DMS79 treated with DMSO at 0.1 percent for 48 hours (cell line): ENCODE measurements around the gene NACC2.
A peak's percentile ranks its signal among the peaks of the same experiment; 100 is the strongest.

ENCODE experiments used
- DNase-seq: peaks from one replicate; lab custom pipeline; 2025; lab: John Stamatoyannopoulos, UW

NACC2 gene

DNA sequence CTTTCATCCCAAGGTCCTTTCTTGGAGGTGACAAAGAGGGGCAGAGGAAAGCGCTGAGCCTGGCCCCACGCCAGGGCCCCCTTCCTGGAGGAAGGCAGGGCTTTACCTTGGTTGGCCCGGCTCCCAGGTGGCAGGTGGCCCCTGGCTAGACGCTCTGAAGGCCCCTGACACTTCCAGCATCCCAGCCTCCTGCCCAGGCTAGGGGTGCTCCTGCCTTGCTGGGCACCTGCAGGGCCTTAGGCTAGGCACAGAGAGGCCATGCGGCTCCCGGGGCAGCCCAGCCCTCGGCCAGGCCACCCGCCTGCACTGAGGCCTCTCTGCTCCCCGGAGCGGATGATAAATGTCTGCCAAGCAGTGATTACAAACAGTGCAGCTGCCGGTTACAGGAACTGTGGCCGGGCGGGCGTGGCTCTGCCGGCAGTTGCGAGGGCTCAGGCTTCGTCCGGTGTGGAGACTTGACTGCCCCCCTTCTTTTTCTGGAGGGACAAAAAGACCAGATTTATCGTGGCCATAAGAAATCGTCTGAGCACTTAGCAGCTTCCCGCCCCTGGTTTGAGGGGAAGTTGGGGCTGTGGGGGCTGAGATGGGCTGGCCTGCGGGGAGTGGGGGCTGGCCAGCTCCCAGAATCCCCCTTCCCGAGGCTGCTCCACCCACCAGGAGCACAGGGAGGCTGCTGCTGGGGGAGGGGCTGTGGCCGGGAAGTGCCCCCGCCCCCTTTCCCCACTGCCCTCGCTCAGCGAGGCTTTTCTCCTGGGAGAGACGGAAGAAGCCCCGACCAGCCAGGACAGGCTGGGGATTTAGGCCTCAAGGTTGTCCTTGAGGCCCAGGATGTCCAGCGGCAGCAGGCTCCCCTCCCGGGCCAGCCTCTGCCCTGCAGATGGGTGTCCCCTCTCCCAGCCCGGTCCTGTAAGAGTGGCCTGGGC, 102.3 kb downstream of the NACC2 start:
- DNase-seq: peak; percentile 74

GRCh38 chr9:135991771-135992170, 103.3 kb downstream of the NACC2 start:
- peak; percentile 36 for DNase-seq

DNA sequence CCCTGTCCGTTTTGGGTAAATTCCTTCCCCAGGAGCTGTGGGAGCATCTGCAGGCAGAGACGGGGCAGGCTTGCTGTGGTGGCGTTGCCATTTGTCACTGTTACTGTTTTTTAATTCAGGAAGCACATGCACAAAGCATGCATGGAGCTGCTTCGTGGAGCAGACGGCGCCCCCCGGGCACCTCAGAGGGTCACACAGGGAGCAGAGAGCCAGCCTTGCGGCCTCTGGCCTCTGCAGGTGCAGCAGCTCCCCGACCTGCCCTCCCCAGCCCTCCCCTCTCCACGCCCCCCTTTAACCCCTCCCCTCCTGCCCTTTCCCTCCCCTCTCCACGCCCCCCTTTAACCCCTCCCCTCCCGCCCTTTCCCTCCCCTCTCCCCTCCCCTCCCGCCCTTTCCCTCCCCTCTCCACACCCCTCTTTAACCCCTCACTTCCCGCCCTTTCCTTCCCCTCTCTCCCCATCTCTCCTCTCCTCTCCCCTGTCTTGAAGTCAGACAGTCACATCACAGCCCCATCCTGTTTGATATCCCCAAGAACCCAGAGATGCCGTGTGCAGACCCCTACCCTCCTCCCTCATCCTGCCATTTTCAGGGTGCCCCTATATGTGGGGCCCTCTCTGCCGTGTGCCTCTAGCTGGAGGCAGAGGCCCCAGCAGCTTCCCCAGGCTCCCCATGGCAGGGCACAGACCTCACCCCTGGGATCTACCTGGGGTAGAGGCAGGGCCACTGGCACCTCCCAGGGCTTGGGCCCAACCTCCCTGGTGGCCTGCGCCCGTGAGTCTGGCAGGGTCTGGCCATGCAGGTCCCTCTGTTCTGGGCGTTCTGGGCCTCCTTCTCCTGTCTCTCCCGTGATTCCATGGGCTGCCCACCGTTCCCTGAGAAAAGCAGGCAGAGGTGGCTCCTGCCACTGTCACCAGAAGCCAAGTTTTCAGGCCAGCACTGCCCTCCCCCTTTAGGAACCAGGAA, 104.3 kb downstream of the NACC2 start:
- peak; percentile 19 for DNase-seq

GRCh38 chr9:135989722-135990467, 105.2 kb downstream of the NACC2 start:
- DNase-seq: peak; percentile 39

DNA sequence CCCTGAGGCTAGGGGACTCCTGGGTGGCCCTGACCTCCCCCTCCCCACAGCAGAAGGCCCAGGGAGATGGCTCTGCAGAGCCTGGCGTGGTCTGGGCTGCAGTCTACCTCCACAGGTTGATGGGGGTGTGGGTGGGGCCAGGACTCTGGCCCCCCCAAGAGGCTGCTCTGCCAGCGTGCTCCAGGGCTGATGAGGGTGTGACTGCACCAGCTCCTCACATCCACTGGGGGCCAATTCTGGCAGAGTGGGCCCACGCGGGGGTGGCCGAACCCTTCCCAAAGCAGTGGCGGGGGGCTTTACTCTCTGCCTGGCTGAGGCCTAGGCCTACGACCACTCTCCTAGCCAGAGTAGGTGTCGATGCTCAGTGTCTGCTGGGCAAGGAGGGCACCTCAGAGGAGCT, 105.9 kb downstream of the NACC2 start:
- no peak for DNase-seq

DNA sequence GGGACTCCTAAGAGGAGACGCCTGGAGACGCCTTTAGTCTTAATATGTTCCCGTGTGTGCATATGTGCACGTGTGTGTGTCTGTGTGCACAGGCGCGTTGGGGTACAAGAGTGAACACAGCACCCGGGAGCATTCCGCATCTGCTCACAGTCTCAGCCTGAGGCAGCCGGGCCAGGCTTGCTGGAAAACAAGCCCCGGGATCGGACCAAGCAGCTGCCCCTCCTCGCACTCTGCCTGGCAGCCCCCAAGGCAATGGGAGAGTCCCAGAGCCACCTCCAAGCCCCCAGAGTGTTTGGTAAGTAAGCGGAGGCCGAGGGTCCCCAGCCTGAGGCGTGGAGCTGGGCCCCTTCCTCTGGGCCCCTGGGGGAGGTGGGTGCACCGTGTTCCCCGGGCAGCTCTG, 106.6 kb downstream of the NACC2 start:
- DNase-seq: no peak

DNA sequence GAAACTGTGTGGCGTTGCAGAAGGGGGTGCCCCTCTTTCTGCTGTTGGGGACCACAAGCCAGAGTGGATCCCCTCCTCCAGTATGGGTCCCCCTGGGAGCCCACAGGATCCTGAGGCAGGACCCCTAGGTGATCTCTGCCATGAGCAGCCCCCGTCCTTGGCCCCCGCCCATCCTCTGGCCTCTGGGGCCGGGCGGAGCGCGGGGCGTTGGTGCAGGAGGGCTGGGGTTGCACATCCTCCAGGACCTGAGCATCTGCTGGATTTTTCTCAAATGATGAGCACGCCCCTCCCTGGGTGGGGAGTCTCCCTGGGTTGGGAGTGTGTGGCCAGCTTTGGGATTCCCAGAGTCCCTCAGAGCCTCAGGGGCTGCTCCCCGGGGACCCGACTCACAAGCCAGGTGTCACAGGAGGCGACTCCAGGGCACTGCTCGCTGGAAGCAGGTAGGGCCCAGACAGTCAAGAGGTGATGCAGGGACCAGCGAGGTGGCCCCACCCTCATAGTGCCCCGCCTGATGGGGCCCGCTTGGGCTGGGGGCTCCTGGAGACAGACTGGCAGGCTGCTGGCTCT, 107.2 kb downstream of the NACC2 start:
- no peak for DNase-seq

GRCh38 chr9:135986605-135987004, 108.5 kb downstream of the NACC2 start:
- DNase-seq: no peak

GRCh38 chr9:135985889-135986288, 109.2 kb downstream of the NACC2 start:
- DNase-seq: no peak

- DNase-seq: no peak
These were observed 109.7 kb downstream of the NACC2 start for GRCh38 chr9:135985459-135985774.

- no peak for DNase-seq
These were observed 110.9 kb downstream of the NACC2 start for GRCh38 chr9:135984072-135984710.

- DNase-seq: no peak
These were observed 111.6 kb downstream of the NACC2 start for GRCh38 chr9:135983208-135984071.

DNA sequence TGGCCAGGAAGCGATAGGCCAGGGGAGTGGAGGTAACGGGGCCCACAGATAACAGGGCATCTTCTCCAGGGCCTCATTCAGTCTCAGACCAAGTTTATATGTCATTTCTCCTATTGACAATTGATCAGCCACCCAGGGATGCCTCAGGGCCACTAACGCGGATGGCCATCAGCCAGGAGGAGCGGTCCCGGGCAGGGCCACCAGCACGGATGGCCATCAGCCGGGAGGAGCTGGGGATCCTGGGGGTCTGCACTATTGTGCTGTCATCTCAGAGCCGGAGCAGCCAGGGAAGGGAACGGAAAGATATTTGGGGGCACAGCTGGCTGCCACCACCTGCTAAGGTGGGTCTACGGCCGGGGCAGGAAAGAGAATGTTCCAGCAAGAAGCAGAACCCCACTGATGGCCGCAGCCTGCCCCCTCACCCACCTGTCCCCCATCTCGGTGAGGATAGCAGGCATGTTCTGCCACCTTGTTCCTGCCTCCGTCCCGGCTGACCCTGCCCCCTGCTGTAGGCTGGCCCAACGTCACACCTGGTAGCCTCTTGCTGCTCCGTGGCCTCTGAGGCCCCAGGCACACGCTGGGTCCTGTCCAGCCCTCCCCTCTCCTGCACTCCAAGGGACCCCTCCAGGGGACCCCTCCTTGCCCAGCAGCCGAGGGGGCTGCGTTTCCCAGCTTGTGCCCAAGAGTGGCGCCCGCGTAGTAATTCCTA, 112.4 kb downstream of the NACC2 start:
- no peak for DNase-seq

DNA sequence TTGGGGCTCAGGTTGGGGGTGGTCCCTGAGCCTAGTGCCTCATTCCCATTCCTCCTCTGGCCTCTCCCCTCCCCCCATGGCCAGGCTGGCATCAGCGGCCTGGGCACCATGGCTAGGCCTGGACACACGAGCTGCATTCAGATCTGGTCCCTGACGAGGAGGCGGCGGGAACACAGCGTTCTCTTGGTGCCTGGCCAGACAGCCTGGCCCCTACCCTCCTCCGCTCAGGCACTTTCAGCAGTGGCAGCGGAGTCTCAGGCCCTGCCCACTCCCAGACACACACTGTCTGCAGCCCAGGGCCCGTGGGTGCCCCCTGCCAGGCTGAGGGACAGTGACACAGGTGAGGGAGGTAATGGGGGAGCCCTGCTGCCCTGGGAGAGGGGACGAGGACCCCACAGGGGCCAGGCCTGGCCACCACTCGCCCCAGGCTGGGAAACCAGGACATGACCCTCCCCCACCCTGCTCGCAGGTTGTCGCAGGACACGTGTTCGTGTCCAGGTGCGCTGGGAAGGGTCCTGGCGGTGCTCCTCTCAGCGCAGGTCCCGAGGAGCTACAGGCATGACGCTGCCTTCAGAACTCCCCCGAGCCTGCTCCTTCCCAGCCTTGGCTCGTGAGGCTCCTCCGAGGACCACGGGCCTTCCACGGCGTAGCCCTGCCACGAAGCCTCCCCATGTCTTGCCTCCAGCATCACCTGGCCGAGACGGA, 114.0 kb downstream of the NACC2 start:
- no peak for DNase-seq

DNA sequence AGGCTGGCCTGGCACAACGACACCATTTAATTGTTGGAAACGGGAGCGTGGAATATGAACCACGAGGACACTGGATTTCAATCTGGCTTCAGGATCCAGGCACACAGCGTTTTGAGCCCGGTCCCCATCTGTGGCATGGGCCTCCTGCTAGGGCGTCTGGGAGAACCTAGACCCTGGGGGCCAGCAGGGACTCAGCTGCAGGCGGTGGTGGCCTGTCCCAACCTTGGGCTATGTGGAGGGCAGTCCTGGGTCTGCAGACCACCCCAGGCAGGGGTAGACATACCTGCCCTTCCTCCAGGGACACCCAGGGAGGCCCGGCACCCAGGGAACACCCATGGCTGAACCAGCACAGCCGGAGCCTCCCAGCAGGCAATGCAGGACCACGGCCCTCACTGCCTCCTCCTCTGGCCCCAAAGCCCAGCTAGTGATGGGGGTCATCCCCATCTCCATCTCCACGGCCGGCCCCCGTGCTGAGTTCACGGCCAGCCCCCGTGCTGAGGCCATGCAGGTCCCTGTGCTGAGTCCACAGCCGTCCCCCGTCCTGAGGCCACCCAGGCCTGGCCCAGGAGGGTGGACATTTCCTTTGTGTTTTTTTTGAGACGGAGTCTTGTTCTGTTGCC, 115.4 kb downstream of the NACC2 start:
- DNase-seq: no peak

GRCh38 chr9:135978642-135979546, 116.2 kb downstream of the NACC2 start:
- DNase-seq: no peak

GRCh38 chr9:135976944-135977343, 118.1 kb downstream of the NACC2 start:
- no peak for DNase-seq

DNA sequence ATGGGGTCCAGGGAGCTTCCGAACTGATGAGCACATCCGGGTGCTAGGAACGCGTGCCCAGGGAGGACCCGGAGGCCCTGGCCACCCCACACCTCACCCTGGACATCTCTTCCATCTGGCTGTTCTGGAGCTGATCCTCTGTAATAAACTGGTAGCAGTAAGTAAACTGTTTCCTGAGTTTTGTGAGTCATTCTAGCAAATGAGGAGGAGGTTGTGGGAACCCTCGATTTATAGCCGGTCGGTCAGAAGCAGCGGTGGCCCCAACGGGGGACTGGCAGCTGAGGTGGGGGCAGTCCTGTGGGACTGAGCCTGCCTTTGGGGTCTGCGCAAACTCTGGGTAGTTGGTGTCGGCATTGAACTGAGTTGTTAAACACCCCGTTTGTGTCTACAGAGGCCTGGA, 118.6 kb downstream of the NACC2 start:
- DNase-seq: no peak
